Thyroid gland (tissue), 4 donors: ENCODE results near the gene CYB561D1. TPM values are rescaled to one million over a fixed set of nuclear protein-coding genes. Genes with fewer than 3 reads are reported as not detected.
A peak's percentile ranks its signal among the peaks of the same experiment; 100 is the strongest.
"Not testable (repeated sequence)": the region's sequence is repeated elsewhere in the genome, so short reads cannot be mapped to it uniquely, and the experiment has no call there.

Source experiments
- DNase-seq, 2 donors: peaks; one replicate each; pipeline ENCODE4 v3.0.0-alpha.2; 2019
- H3K27ac ChIP-seq, 3 donors: fragments of 200-600 bp; sonication (generic); 1 replicate in 2 of 3; 2 replicates in 1 of 3; pipeline ENCODE4 v1.5.1; 2016 to 2019; ENCODE audit warnings: mild to moderate bottlenecking in 1 of 3, moderate library complexity in 1 of 3
- H3K27me3 ChIP-seq: fragments of 200-600 bp; sonication (generic); one replicate; pipeline ENCODE4 v1.5.1; 2019
- H3K36me3 ChIP-seq, 2 donors: fragments of 200-600 bp; sonication (generic); one replicate each; pipeline ENCODE4 v1.5.1; 2016 to 2019
- H3K4me1 ChIP-seq, 2 donors: fragments of 200-600 bp; sonication (generic); one replicate each; pipeline ENCODE4 v1.5.1; 2017 to 2019
- H3K4me3 ChIP-seq, 3 donors: fragments of 200-600 bp; sonication (generic); replicated peaks in 1 of 3; 1 replicate in 2 of 3; 2 replicates in 1 of 3; pipeline ENCODE4 v1.5.1; 2016; ENCODE audit warnings: mild to moderate bottlenecking in 1 of 3
- H3K9me3 ChIP-seq: fragments of 200-600 bp; sonication (generic); one replicate; pipeline ENCODE4 v1.5.1; 2017
- CTCF ChIP-seq, 6 experiments: fragments of 200-600 bp in 3 of 6; fragments of 450-650 bp in 3 of 6; sonication (generic) in 3 of 6; IDR thresholded peaks; one replicate each; pipeline ENCODE4 v1.5.1; 2016 to 2019; ENCODE audit warnings: antibody characterized with exemption in 6 of 6, mild to moderate bottlenecking in 2 of 6, inconsistent platforms in 1 of 6, moderate library complexity in 1 of 6
- POLR2A ChIP-seq, 2 donors: fragments of 450-650 bp; IDR thresholded peaks; one replicate each; pipeline ENCODE4 v1.6.1; 2017; ENCODE audit warnings: antibody characterized with exemption in 2 of 2, mild to moderate bottlenecking in 2 of 2, moderate library complexity in 1 of 2
- WGBS, 2 donors: methylation state at CpG; one replicate each; pipeline ENCODE4 v1.1.5; 2017; 5-methylcytosine and 5-hydroxymethylcytosine counted together
- intact Hi-C: fragments of 100-400 bp; cut with DNase I; formaldehyde crosslinking; loops from one replicate; pipeline ENCODE4 v1.15.1; 2023
- total RNA-seq, 4 donors: library from RNA; depleted of rRNA; stranded (reverse); fragments of >200 nt; gene quantifications; one replicate each; pipeline ENCODE4 v1.2.3, GENCODE V29; 2016

CYB561D1 gene
- total RNA-seq = 10 to 100 TPM in 3 of 4 donors, 1 to 10 TPM in 1; 8.1 to 16.0 (median 12.2) TPM

- peak within 1 kb of the TSS in 2 of 3 donors; percentile 43 to 55 for H3K27ac ChIP-seq
- no peaks in the 10 kb centered on the region for H3K27me3 ChIP-seq
- H3K9me3 ChIP-seq = no peaks in the 10 kb centered on the region
- intact Hi-C loops = loop anchor here (2.0 kb wide), 1 partner anchor 37 kb away; no protein-coding TSS in a partner anchor
- DNase-seq = peak; percentile 86 to 88
- peak within 1 kb of the TSS; percentile 43 to 79 (median 69) for H3K4me3 ChIP-seq
- peak; percentile 67 to 95 (median 93) for TF ChIP-seq CTCF (IDR thresholded peaks at IDR 0.05)
- TF ChIP-seq POLR2A (IDR thresholded peaks at IDR 0.05) = peak in 1 of 2 donors; percentile 68
- peaks cover 20 to 23% of the 10 kb centered on the region in 2 donors for H3K36me3 ChIP-seq
- 0 to 1% methylated on average over 22 to 28 of the region's 44 CpGs for WGBS, 2 donors
- peaks cover 10 to 15% of the 10 kb centered on the region in 2 donors for H3K4me1 ChIP-seq
Measured at GRCh38 chr1:109493805-109494539, at the start of gene CYB561D1. Gene CYB561D1, plus strand, starts transcription at chr1:109494094. Its CDS starts 46 bp downstream, at chr1:109494140.

- DNase-seq = no peak
- TF ChIP-seq CTCF (IDR thresholded peaks at IDR 0.05) (no peak), POLR2A (IDR thresholded peaks at IDR 0.05) (no peak)
- Histone ChIP-seq H3K27me3 (no peaks in the 10 kb centered on the region), H3K9me3 (no peaks in the 10 kb centered on the region), H3K36me3 (no peaks in the 10 kb centered on the region), H3K4me3 (no peak overlapping the region), H3K4me1 (no peaks in the 10 kb centered on the region), H3K27ac (no peak overlapping the region)
- WGBS, 2 donors = 73 to 84% methylated on average over 1 of the region's 1 CpG
- intact Hi-C loops = no loop called here
Measured at GRCh38 chr1:109444346-109444745, 49.5 kb upstream of the CYB561D1 start.

DNA sequence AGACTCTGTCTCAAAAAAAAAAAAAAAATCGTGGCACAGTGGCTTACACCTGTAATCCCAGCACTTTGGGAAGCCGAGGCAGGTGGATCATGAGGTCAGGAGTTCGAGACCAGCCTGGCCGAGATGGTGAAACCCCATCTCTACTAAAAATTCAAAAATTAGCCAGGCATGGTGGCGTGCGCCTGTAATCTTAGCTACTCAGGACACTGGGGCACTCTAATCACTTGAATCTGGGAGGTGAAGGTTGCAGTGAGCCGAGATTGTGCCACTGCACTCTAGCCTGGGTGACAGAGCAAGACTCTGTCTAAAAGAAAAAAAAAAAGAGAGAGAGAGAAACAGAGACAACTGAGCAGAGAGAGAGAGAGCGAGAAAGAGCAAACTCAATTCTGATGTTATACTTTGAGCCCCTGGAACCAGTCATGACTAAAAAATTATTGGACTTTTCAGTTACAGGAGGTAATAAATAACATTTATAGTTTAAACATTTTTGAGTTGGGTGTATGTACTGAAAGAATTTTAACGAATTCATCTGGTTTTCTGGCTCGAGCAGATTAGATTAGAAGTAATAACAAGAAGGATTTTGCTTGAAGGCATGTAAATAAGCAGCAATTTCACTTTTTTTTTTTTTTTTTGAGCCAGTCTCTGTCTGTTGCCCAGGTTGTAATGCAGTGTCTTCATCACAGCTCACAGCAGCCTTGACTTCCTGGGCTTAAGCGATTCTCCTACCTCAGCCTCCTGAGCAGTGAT lies 47.8 kb upstream of the CYB561D1 start:
- H3K4me1 ChIP-seq, H3K27me3 ChIP-seq, H3K36me3 ChIP-seq, H3K9me3 ChIP-seq, H3K4me3 ChIP-seq, DNase-seq, H3K27ac ChIP-seq, intact Hi-C loops: not testable (repeated sequence)
- WGBS, 2 donors = 71 to 73% methylated on average over 11 of the region's 11 CpGs

DNA sequence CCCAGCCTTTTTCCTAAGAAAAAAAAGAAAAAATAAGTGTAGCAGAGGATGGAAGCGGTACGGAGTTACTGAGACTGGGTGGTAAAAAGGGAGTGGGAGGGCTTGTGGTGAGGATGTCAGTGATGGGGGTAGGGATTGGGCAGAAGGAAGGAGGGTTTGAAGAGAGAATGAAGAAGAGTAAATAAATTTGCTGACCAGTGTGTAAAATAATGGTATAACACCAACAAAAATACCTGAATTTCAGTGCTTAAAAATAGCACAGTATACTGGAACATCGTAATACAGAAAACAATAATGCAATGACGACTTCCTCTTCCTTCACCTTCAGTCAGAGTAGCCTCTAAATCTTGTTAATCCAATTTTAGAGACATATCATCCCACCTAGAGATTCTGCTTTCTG lies 46.4 kb upstream of the CYB561D1 start:
- Histone ChIP-seq H3K4me3 (no peak overlapping the region), H3K4me1 (no peaks in the 10 kb centered on the region), H3K36me3 (no peaks in the 10 kb centered on the region), H3K9me3 (no peaks in the 10 kb centered on the region), H3K27ac (no peak overlapping the region), H3K27me3 (no peaks in the 10 kb centered on the region)
- no peak for DNase-seq
- TF ChIP-seq CTCF (IDR thresholded peaks at IDR 0.05) (no peak), POLR2A (IDR thresholded peaks at IDR 0.05) (no peak)
- intact Hi-C loops = no loop called here
- 74 to 76% methylated on average over 4 of the region's 4 CpGs for WGBS, 2 donors

GRCh38 chr1:109454497-109455133 lies 39.3 kb upstream of the CYB561D1 start:
- no peaks in the 10 kb centered on the region for H3K9me3 ChIP-seq
- TF ChIP-seq CTCF (IDR thresholded peaks at IDR 0.05) (no peak), POLR2A (IDR thresholded peaks at IDR 0.05) (no peak)
- intact Hi-C loops = no loop called here
- no peak for DNase-seq
- H3K4me1 ChIP-seq = no peaks in the 10 kb centered on the region
- H3K27me3 ChIP-seq = no peaks in the 10 kb centered on the region
- 93 to 96% methylated on average over 1 of the region's 1 CpG for WGBS, 2 donors
- H3K27ac ChIP-seq = no peak overlapping the region
- H3K36me3 ChIP-seq = no peaks in the 10 kb centered on the region
- H3K4me3 ChIP-seq = no peak overlapping the region
